HG03025 (cell line): Measurements from ENCODE around the gene GOLGA8N.
"Not testable (repeated sequence)": the region's sequence is repeated elsewhere in the genome, so short reads cannot be mapped to it uniquely, and the experiment has no call there.

Experiments used
- ATAC-seq: cut with Tn5 transposase; IDR thresholded peaks from one replicate; pipeline ENCODE4 v1.9.1; 2021; ENCODE audit warnings: mild to moderate bottlenecking, moderate library complexity; ENCODE audit not compliant: unreplicated experiment, low FRiP score

The GOLGA8N gene

DNA sequence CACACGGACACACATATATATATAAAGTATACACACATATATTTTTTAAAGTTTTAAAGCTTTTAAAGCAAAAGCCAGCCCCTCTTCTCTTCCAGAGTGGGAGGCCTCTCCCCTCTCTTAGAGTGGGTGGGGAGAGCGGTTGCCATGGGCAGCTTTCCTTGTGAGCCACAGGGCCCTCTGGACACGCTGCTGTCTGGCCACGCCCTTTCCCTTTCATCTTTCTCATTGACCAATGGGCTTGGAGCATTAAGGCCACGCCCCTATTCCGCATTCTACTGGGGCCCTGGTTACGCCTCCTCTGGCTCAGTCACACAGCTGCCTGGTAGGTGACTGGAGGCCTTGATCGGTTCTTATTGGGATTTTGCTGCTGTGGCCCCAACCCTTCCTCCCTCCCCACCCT is at the start of gene GOLGA8N:
TSS of gene GOLGA8N (plus strand) at position 306 of the 400 bp plus-strand sequence.
- not testable (repeated sequence) for ATAC-seq

DNA sequence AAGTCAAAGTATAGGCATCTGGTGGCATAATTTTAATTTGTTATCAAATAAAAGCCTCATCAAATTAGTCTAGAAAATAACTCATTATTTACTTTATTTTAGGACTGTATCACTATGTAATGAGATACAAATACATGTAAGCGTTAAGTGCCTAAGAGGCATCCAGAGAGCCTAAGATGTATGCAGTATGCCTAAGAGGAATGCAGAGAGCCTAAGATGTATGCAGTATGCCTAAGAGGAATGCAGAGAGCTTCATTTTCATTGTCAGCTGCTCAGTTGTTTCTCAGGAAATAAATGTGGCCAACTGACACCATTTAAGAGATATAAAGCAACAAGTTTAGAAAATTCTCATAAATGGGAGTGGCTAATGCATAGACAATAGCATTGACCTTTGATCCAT is 49.8 kb upstream of the GOLGA8N start:
- ATAC-seq = not testable (repeated sequence)

DNA sequence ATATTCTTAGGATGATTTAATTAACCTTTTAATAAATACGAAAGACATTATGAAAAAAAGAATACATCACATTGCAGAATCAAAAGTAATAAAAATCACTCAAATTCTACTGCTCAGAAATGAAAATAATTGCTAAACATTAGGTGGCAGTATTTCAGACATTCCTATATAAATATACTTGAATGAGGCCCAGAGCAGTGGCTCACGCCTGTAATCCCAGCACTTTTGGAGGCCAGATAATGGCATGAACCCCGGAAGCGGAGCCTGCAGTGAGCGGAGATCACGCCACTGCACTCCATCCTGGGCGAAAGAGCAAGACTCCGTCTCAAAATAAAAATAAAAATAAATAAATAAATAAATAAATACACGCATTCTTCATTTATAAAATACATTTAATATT is 48.1 kb upstream of the GOLGA8N start:
- ATAC-seq = not testable (repeated sequence)

DNA sequence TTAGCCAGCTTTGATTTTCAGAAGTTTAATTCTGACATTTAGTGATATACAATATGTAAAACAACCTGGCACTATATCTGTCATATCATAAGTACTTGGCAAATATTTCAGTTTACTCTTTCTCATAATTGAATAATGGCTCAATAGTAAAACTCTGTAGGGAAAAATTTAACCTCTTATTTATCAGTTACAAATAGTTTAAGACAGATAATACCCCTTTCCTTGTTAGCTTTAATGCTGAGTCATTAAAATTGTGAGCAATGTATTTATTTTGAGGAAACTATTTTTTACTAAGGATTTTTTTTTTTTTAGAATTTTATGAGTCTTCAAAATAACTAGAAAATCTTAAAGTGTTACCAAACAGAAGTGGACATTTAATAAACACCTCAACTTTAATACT is 38.7 kb upstream of the GOLGA8N start:
- ATAC-seq = not testable (repeated sequence)

DNA sequence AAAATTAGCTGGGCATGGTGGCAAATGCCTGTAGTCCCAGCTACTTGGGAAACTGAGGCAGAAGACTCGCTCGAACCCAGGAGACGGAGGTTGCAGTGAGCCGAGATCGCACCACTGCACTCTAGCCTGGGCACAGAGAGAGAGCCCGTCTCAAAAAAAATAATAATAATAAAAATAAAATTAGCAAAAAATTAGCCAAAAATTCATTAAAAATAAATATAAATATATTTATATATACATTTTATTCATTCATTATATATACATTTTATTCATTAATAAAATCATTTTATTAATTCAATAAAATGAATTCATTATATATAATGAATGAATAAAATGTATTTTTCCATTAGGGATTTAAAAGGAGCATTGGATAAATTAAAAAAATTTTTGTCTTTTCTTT is 31.1 kb upstream of the GOLGA8N start:
- ATAC-seq = not testable (repeated sequence)

DNA sequence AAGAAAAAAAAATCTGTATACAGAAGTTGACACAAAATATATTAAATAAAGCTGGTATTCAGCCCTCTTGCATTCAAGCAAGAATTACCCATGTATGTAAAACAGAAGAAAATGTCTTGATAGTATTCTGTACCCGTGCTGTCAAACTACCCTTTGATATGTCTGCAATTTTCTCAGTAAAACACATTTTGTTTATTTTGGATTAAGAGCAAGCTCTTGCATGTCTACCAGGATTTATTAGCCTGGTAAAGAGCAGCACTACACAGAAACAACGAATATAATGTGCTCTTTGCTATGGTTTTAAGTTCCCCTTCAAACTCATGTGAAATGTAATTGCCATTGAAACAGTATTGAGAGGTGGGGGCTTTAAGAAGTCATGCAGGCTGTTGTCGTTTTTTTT is 24.3 kb upstream of the GOLGA8N start:
- ATAC-seq = not testable (repeated sequence)

DNA sequence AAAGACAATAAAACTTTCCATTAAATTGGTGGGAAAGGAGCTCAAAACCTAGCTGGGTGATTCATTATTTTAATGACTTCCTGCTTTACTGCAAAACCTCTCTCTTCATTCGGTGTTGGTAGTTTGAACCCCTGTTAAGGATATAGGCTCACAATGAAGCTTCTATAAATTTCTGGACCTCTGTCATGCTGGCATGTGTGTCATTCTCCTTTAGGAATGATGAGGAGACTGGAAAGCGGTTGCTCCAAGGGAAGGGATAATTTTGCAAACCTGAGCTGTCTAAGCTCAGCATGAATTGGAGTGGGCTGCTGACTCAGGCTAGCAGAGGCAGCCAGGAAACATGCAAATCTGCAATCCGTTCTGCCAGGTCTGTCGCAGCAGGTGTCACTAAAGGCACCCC is 14.8 kb upstream of the GOLGA8N start:
- not testable (repeated sequence) for ATAC-seq

DNA sequence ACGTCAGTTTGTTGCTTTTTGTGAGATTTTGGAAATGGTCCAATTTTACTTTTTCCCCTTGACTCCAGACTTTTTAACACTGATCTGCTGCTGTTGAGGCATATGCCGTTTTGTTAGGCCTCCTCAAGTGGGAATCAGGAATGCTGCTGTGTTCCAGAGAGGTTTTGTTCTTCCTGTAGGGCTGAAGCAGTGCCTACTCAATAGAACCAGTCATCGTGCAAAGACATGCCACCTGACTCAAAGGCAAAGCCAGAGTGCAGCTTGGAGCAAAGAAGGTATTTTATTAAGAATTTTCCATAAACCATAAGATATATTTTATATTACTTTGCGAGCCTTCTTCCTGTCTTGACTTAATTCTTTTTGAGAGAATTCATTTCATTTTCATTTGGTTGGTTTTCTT is 7.4 kb upstream of the GOLGA8N start:
- ATAC-seq = not testable (repeated sequence)

DNA sequence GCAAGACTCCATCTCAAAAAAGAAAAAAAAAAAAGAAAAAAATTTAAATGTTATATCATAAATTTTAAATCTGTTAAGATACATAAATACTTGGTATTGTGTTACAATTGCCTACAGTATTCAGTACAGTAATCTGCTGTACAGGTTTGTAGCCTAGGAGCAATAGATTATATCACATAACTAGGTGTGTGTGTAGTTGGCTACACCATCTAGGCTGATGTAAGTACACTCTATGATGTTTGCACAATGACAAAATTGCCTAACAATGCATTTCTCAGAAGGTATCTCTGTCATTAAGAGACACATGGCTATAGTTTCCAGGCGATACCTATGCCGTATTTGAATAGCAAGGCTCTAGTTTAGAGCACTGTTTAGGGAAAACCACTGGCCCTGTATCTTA is 16.3 kb downstream of the GOLGA8N start:
- ATAC-seq = not testable (repeated sequence)

DNA sequence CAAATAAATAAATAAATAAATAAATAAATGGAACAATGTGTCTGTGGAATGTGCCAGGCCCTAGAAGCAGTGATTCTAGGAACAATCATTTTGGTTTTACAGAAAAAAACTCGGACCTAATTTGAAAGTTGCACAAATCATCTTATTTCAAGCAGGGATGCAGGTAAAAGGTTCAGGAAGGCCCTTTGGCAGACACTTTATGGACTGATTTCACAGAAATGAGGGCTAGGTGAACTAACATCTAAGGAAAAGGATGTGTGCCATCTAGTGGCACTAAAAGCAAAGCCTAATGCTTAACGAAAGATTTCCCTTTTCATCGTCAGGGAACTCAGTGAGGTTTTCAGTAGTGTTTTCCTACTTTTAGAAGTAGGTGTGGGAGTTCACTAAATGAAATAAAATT is 17.5 kb downstream of the GOLGA8N start:
- ATAC-seq = not testable (repeated sequence)

DNA sequence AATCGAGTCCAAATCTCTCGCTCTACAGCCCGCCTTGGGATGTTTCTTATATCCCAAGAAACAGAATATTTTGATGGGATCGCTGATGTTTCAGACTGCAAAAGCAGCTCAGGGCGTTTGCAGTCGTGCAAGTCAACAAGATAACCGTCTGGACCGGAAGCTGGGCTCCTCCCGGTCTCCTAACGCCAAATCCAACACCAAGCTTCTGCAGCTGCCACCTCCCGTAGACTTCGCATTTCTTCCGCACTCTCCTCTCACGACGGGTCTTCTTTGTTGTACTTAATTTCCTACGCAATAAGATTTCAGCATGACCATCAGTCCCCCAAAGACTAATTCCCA is 21.4 kb downstream of the GOLGA8N start:
- ATAC-seq = peak; percentile 25

DNA sequence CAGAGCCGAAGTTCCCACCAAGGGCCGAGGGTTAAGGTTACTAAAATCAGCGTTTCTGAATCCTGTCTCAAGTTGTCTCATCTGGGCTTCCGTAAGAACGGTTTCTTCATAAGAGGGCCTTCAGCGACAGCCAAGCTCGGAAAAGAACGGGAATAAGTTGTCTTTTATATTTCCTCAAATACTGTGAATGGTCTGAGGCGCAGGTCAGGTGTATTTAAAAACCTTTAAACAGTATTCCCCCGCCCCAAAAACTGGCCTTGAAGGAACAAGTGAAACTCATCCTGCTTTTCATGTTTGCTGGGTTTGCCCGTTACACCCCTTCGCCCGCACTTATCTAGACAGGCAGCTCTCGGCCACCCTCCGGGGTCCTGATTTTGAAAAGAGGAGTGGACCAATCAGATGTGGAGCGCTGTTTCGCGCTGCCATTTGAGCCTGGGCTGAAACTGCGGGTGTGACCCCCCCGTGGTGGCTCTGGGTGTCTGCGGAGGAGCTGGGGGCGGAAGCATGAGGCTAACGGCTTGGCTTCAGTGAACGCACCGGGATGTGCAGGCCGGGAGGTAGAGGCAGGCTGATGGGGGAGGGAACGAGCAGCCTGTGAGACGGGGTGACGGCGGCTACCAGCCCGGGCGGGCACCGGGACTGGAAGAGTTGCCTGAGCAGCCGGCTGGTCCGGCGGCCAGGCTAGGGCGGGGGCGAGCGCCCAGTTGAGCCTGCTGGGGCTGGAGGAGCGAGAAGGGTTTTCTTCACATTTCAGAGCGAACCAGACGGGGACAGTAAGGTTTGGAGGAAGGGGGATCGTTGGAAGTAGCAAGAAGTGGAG is 22.0 kb downstream of the GOLGA8N start, which contains the start of gene ARHGAP11A:
TSS of gene ARHGAP11A (plus strand) at position 454 of the 820 bp plus-strand sequence. CDS start 708 bp downstream, outside the sequence.
- ATAC-seq = peak; percentile 63

DNA sequence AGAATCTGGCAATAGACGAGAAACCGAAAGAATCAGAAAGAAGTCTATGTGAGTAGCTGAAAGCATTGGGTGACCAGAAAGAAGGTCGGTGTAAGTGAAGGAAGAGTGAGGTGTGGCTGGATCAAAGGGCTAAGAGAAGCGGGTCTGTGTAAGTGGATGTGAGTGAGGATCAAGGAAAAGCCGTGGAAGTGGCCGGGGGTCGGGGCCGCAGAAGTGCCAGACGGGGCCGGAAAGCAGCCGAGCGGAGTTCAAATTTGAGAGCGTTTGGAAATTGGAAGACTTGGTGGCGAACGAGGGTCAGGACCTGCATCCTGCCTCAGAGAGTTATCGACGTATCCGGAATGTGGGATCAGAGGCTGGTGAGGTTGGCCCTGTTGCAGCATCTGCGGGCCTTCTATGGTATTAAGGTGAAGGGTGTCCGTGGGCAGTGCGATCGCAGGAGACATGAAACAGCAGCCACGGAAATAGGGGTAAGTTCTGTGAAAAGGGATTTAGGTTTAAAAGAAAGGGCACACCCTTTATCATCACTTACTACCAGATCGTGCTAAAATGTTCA is 22.7 kb downstream of the GOLGA8N start:
- ATAC-seq = peak; percentile 7

DNA sequence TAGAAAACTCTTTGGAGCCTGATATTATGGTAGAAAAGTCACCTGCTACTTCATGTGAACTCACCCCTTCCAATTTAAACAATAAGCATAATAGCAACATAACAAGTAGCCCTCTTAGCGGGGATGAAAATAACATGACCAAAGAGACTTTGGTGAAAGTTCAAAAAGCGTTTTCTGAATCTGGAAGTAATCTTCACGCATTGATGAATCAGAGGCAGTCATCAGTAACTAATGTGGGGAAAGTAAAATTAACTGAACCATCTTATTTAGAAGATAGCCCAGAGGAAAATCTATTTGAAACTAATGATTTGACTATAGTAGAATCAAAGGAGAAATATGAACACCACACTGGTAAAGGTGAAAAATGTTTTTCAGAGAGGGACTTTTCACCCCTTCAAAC is 43.2 kb downstream of the GOLGA8N start:
- ATAC-seq = no peak

DNA sequence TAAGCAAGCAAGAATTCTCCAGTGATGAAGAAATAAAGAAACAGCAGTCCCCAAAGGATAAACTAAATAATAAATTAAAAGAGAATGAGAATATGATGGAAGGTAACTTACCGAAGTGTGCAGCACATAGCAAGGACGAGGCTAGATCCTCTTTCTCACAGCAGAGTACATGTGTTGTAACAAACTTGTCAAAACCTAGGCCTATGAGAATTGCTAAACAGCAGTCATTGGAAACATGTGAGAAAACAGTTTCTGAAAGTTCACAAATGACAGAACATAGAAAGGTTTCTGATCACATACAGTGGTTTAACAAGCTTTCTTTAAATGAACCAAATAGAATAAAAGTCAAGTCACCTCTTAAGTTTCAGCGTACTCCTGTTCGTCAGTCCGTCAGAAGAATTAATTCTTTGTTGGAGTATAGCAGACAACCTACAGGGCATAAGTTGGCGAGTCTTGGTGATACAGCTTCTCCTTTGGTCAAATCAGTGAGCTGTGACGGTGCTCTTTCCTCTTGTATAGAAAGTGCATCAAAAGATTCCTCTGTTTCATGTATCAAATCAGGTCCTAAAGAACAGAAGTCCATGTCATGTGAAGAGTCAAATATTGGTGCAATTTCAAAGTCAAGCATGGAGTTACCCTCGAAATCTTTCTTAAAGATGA is 43.8 kb downstream of the GOLGA8N start:
- no peak for ATAC-seq

DNA sequence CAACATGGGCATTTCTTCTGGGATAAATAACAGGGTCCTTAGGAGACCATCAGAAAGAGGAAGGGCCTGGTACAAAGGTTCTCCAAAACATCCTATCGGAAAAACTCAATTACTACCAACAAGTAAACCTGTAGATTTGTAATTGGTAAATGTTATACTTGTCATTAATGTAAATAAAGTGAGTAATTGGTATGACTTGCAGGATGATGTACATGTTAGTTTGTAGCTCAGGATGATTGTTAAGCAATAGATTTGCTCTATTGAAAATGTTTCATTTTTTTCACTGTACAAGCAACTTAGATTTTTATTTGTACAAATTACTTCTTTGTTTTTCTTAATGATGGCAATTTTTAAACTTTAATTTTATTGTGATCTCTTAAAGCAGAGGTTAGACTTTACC is 44.4 kb downstream of the GOLGA8N start:
- ATAC-seq = no peak

DNA sequence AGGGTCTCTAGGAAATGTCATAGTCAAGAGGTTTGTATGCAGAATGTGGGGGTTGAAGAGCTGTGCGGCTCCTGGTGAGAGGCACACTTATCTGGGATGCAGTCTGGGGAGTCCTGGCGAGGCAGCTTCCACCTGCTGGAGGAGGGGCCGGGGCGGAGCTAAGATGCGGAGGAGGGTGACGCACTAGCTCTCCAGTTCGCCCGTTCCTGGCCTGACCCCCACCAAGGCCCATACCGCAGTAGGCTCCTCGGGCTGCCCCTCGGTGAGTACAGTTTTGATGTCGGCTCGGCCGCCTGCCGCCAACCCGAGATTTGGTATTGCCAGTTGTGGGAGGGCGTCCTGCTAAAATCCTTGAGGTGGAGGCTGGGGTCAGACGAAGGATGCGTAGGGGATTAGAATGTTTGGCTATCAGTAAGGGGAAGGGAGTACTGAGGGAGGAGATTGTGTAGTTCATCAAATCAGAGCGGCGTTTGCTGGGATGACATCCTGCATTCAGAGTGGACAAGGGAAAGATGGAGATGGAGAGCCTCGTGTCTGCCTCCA is 48.3 kb downstream of the GOLGA8N start, which contains the start of gene SCG5:
TSS of gene SCG5 (plus strand) at position 194 of the 543 bp plus-strand sequence. CDS start 1,883 bp downstream, outside the sequence.
- ATAC-seq = no peak

DNA sequence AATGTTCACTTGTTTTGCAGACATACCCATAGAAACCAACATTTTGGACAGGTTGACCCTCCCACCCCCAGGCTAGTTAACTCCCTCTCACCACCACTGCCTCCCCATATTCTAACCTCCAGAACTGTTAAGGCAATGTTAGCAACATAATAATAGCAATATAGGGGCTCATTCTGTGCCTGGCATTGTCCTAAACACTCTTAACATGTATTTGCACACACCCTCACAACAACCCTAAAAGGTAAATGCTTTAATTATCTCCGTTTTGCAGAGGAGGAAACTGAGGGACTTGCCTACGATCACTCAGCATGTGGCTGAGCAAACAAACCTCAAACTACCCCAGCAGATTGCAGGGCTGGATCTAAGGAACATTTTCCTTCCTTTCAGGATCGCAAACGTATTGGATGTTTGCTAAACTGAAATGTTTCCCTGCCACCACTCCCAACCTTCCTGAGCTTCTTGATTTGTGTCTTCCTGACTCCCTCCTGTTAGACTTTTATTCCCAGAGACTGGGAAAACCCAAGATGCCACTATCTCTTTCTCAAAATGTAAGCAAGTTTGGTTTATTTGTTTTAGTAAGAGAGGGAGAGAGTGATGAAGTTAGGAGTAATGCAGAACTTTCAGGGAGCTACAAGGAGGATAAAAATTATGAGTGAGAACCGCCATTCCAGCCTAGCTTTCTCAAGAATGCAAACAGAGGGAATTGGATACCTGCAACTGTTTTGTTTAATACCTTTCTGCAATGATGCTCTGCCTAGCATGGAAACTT is 49.6 kb downstream of the GOLGA8N start:
- no peak for ATAC-seq

DNA sequence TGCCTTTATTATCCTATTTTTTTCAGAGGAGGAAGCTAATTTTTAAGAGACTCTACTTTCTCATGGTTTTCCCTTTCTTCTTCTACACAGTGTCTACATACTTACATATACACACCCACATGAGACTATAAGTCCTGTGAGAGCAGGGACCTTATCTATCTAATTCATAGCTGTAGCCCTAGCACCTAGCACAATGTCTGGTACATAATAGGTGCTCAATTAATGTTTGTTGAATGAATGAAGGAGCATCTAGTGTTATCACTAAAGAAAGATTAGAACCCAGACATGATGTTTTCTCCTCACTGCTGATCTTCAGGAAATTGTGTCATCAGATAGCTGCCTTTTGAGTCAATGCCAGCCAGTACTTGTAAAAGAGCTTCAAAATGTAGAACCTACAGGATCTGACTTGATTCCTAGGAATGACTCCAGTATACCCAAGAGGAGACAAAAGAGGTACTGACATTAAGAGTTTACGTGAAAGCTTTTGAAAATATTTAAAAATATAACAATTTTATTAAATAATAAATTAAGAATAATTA is 50.7 kb downstream of the GOLGA8N start:
- ATAC-seq = no peak

DNA sequence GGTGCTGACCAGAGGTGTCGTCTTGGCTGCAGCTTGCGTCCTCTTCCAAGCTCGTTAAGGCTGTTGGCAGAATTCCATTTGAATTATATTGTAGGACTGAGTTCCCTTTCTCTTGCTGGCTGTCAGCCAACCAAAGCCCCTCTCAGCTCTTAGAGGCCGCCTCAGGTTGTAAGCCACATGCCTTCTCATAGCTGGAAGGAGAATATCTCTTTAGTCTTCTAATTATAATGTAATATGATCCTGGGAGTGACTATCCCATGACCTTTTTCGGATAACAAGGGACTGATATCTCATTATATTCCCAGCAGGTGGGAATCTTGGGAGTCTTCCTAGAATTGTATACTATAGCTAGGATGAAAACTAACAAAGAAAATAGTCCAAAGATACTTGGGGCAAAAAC is 53.0 kb downstream of the GOLGA8N start:
- no peak for ATAC-seq
